ENCODE data around the gene SCNN1B.
"Not testable (repeated sequence)": the region's sequence is repeated elsewhere in the genome, so short reads cannot be mapped to it uniquely, and the experiment has no call there.

- TF ChIP-seq CTCF (IDR thresholded peaks at IDR 0.05; ENCODE audit: poor library complexity, severe bottlenecking); POLR2AphosphoS5 (IDR thresholded peaks at IDR 0.05); REST (IDR thresholded peaks at IDR 0.05; ENCODE audit: borderline replicate concordance): not testable (repeated sequence)
Measured at GRCh38 chr16:23400447-23400846, 98.3 kb downstream of the SCNN1B start.
